Astrocyte of the cerebellum (primary cell): ENCODE data around the gene DARS2.
"Not testable (repeated sequence)": the region's sequence is repeated elsewhere in the genome, so short reads cannot be mapped to it uniquely, and the experiment has no call there.

Experiments used
- DNase-seq: peaks from one replicate; pipeline ENCODE4 v3.0.0-alpha.2; 2011; ENCODE audit warnings: low read depth
- H3K4me3 ChIP-seq: 2 replicates; pipeline ENCODE4 v1.5.1; 2011; ENCODE audit warnings: mild to moderate bottlenecking, low read depth, low read length, moderate library complexity
- CTCF ChIP-seq: IDR thresholded peaks from 2 replicates; pipeline ENCODE4 v1.5.1; 2012; ENCODE audit warnings: low read length, low read depth, moderate library complexity, mild to moderate bottlenecking; ENCODE audit errors: missing control alignments
- in situ Hi-C: cut with HindIII; loops from 2 replicates; pipeline ENCODE4 v1.10.0; 2017; ENCODE audit warnings: low sequenced_read_pairs

Gene DARS2

GRCh38 chr1:173852105-173852504 lies 27.6 kb downstream of the DARS2 start:
- in situ Hi-C loops, result no loop called here
- TF ChIP-seq CTCF, result no peak
- no peak overlapping the region for H3K4me3 ChIP-seq
- no peak for DNase-seq

- no peak for DNase-seq
- no peak overlapping the region for H3K4me3 ChIP-seq
- in situ Hi-C loops, result no loop called here
These were observed 28.6 kb downstream of the DARS2 start for GRCh38 chr1:173853074-173853473.

GRCh38 chr1:173856014-173856413 lies 31.5 kb downstream of the DARS2 start:
- in situ Hi-C loops, result no loop called here
- DNase-seq, result no peak
- no peak overlapping the region for H3K4me3 ChIP-seq
- TF ChIP-seq CTCF, result no peak

More at GRCh38 chr1:173853074-173853473, 28.6 kb downstream of the DARS2 start:
- no peak for TF ChIP-seq CTCF

GRCh38 chr1:173856903-173857302 lies 32.4 kb downstream of the DARS2 start:
- TF ChIP-seq CTCF, result no peak
- in situ Hi-C loops, result no loop called here
- no peak overlapping the region for H3K4me3 ChIP-seq
- DNase-seq, result no peak

- H3K4me3 ChIP-seq, result no peak overlapping the region
- DNase-seq, result no peak
- TF ChIP-seq CTCF, result no peak
- in situ Hi-C loops, result no loop called here
These were observed 33.0 kb downstream of the DARS2 start for GRCh38 chr1:173857363-173857917.

GRCh38 chr1:173859547-173859946 lies 35.1 kb downstream of the DARS2 start:
- H3K4me3 ChIP-seq, in situ Hi-C loops, DNase-seq: not testable (repeated sequence)

GRCh38 chr1:173860065-173860464 lies 35.6 kb downstream of the DARS2 start:
- in situ Hi-C loops, result no loop called here
- H3K4me3 ChIP-seq, result no peak overlapping the region
- no peak for TF ChIP-seq CTCF
- no peak for DNase-seq
